K562 (cell line): ENCODE results near the gene THOC1. TPM values are rescaled to one million over a fixed set of nuclear protein-coding genes. Genes with fewer than 3 reads are reported as not detected.

Experiments used
- ATAC-seq: fragments of 200-7000 bp; cut with Tn5 transposase; 3 replicates; pipeline ENCODE4 v1.9.1; 2020; ENCODE audit warnings: moderate library complexity
- BruUV-seq: library from RNA; stranded (reverse); fragments of 400-500 nt; replicated peaks from 2 replicates; lab custom pipeline; 2021; lab: Mats Ljungman, UMichigan
- CTCF ChIA-PET: fragments of 300-600 bp; formaldehyde crosslinking; extraction: SDS; loops from one replicate; lab custom pipeline; 2021; ENCODE audit warnings: low intra/inter-chr PET ratio; lab: Yijun Ruan, JAX
- POLR2A ChIA-PET: fragments of 300-600, 350-650 bp; sonication (Branson Sonifier 250); formaldehyde crosslinking; extraction: SDS; loops from one replicate; lab custom pipeline; 2021; ENCODE audit warnings: antibody characterized with exemption, inconsistent platforms; lab: Yijun Ruan, JAX
- DNase-seq, 4 experiments: peaks; one replicate each; pipeline versions ENCODE4 v3.0.0 to v3.0.0-alpha.2; 2011 to 2018; ENCODE audit warnings: low spot score in 3 of 4, mixed read lengths in 3 of 4; ENCODE audit errors: extremely low read depth in 1 of 4
- FAIRE-seq: peaks from 2 replicates; lab custom pipeline; 2011; peaks lifted over from hg19 to GRCh38; lab: Jason Lieb, UNC
- H2AFZ ChIP-seq: 2 replicates; pipeline ENCODE4 v1.6.0; 2011; ENCODE audit warnings: low read depth, low read length, control low read depth, inconsistent platforms
- H3K27ac ChIP-seq: fragments of 200-600 bp; 3 replicates; pipeline ENCODE4 v1.8.0; 2011; ENCODE audit warnings: low read depth, mild to moderate bottlenecking, control low read depth, inconsistent platforms, low read length, moderate library complexity, mixed read lengths; ENCODE audit errors: extremely low read depth
- H3K27me3 ChIP-seq, 2 experiments: fragments of 300-600 bp in 1 of 2; 2 replicates in 1 of 2; 3 replicates in 1 of 2; pipeline versions ENCODE4 v1.6.0 to v1.8.0; 2011; ENCODE audit warnings: inconsistent platforms in 2 of 2, low read length in 2 of 2, mild to moderate bottlenecking in 1 of 2, mixed read lengths in 1 of 2, moderate library complexity in 1 of 2; ENCODE audit not compliant: control insufficient read depth in 2 of 2, insufficient read depth in 2 of 2
- H3K36me3 ChIP-seq: fragments of 300-600 bp; 3 replicates; pipeline ENCODE4 v1.8.0; 2011; ENCODE audit warnings: mild to moderate bottlenecking, low read length, inconsistent platforms; ENCODE audit not compliant: control insufficient read depth, insufficient read depth
- H3K4me1 ChIP-seq, 2 experiments: fragments of 200-600 bp in 1 of 2; replicated peaks in 1 of 2; 2 replicates in 1 of 2; 3 replicates in 1 of 2; pipeline versions ENCODE4 v1.5.1 to v1.8.0; 2011; ENCODE audit warnings: inconsistent platforms in 2 of 2, low read length in 2 of 2, mild to moderate bottlenecking in 1 of 2, mixed read lengths in 1 of 2, moderate library complexity in 1 of 2; ENCODE audit not compliant: control insufficient read depth in 2 of 2, insufficient read depth in 2 of 2
- H3K4me2 ChIP-seq: 2 replicates; pipeline ENCODE4 v1.6.1; 2011; ENCODE audit warnings: low read length, control low read depth, inconsistent platforms, mixed read lengths; ENCODE audit not compliant: insufficient read depth
- H3K4me3 ChIP-seq: fragments of 200-600 bp; sonication (generic), shearing (Covaris generic); 2 replicates; pipeline ENCODE4 v1.5.1; 2016; ENCODE audit warnings: control low read depth, inconsistent platforms
- H3K79me2 ChIP-seq: fragments of 200-600 bp; 3 replicates; pipeline ENCODE4 v1.8.0; 2011; ENCODE audit warnings: low read length, inconsistent platforms; ENCODE audit not compliant: control insufficient read depth, insufficient read depth
- H3K9ac ChIP-seq, 2 experiments: 2 replicates each; pipeline versions ENCODE4 v1.6.0 to v1.6.1; 2011; ENCODE audit warnings: low read depth in 2 of 2, low read length in 2 of 2, control low read depth in 1 of 2, inconsistent platforms in 1 of 2, mild to moderate bottlenecking in 1 of 2, mixed read lengths in 1 of 2; ENCODE audit not compliant: insufficient read depth in 1 of 2
- H3K9me1 ChIP-seq: one replicate; pipeline ENCODE4 v1.6.0; 2011; ENCODE audit warnings: inconsistent platforms, mild to moderate bottlenecking, low read length, moderate library complexity; ENCODE audit not compliant: control insufficient read depth, insufficient read depth
- H3K9me3 ChIP-seq: replicated peaks from 2 replicates; pipeline ENCODE4 v1.5.1; 2011; ENCODE audit warnings: low read depth, low read length, inconsistent platforms; ENCODE audit not compliant: control insufficient read depth, insufficient read depth
- H4K20me1 ChIP-seq: replicated peaks from 2 replicates; pipeline ENCODE4 v1.6.1; 2011; ENCODE audit warnings: low read length, inconsistent platforms, mixed read lengths; ENCODE audit not compliant: control insufficient read depth, insufficient read depth
- CEBPG ChIP-seq, 3 experiments: fragments of 200-800 bp in 1 of 3; sonication (Bioruptor generic) in 1 of 3; sonication (generic) in 1 of 3; formaldehyde crosslinking in 1 of 3; IDR thresholded peaks in 2 of 3; conservative IDR thresholded peaks in 1 of 3; 2 replicates each; pipeline versions ENCODE4 v1.6.1 to v1.8.0; 2016 to 2022; ENCODE audit warnings: missing compliant biosample characterization in 2 of 3, missing genetic modification characterization in 2 of 3, mild to moderate bottlenecking in 1 of 3, missing genetic modification reagents in 1 of 3
- CTCF ChIP-seq, 3 experiments: IDR thresholded peaks in 2 of 3; conservative IDR thresholded peaks in 1 of 3; 2 replicates each; pipeline ENCODE4 v1.5.1; 2011 to 2012; ENCODE audit warnings: low read length in 3 of 3, mild to moderate bottlenecking in 3 of 3, control low read depth in 2 of 3, improper control_type of control experiment in 1 of 3, inconsistent platforms in 1 of 3, low read depth in 1 of 3, mixed read lengths in 1 of 3, moderate library complexity in 1 of 3; ENCODE audit not compliant: insufficient read depth in 2 of 3
- NR1H2 ChIP-seq: sonication (generic); formaldehyde crosslinking; IDR thresholded peaks from 2 replicates; pipeline ENCODE4 v1.4.0; 2020; ENCODE audit warnings: mild to moderate bottlenecking, missing genetic modification reagents
- REST ChIP-seq, 2 experiments: fragments of 450-650 bp; formaldehyde crosslinking in 1 of 2; IDR thresholded peaks; 2 replicates each; pipeline versions ENCODE4 v1.4.0 to v1.6.1; 2014 to 2020; ENCODE audit warnings: mild to moderate bottlenecking in 2 of 2, borderline replicate concordance in 1 of 2, low read depth in 1 of 2
- ZBTB33 ChIP-seq: sonication (generic); formaldehyde crosslinking; IDR thresholded peaks from 2 replicates; pipeline ENCODE4 v1.8.1; 2023; ENCODE audit warnings: mild to moderate bottlenecking, missing genetic modification reagents
- WGBS: fragments of 100-300 bp; shearing (Covaris generic); methylation state at CpG from one replicate; pipeline ENCODE4 v1.1.6; 2016; ENCODE audit warnings: low coverage, mixed read lengths; ENCODE audit not compliant: insufficient coverage; ENCODE audit errors: missing lambda C conversion rate; 5-methylcytosine and 5-hydroxymethylcytosine counted together
- in situ Hi-C: fragments of 300-500 bp; cut with MboI; formaldehyde crosslinking; loops from 4 replicates; pipeline ENCODE4 v1.15.0; 2018; ENCODE audit warnings: inconsistent platforms, mixed read lengths
- intact Hi-C: fragments of 100-400 bp; cut with micrococcal nuclease; formaldehyde crosslinking; loops from 2 replicates; pipeline ENCODE4 v1.14.2; 2022
- polyA plus RNA-seq, 8 experiments: library from polyadenylated mRNA; depleted of rRNA in 4 of 8; stranded (reverse) in 5 of 8; unstranded in 3 of 8; fragments of >200 nt; fragmentation: Nextera tagmentation in 2 of 8; fragmentation: Illumina TruSeq in 1 of 8; extraction: Ambion mirVana in 2 of 8; extraction: Trizol in 1 of 8; gene quantifications; 2 replicates each; pipeline versions ENCODE4 v1.2.1 to v1.2.3, GENCODE V29; 2011 to 2014; ENCODE audit warnings: inconsistent platforms in 1 of 8, missing spikeins in 1 of 8
- total RNA-seq, 7 experiments: library from RNA; depleted of rRNA in 6 of 7; stranded (reverse); fragments of >200 nt in 6 of 7; fragmentation: Illumina TruSeq in 2 of 7; extraction: Trizol in 2 of 7; gene quantifications; 2 replicates each; pipeline versions ENCODE4 v1.2.1 to v1.2.3, GENCODE V29; 2011 to 2021; ENCODE audit warnings: low replicate concordance in 1 of 7

Gene THOC1
- total and polyA plus RNA-seq, 9 of the 15 experiments (the other 6 are each of a cell fraction or from before 2014, with no cell fraction given), result 71.1 to 143 (median 107) TPM

- TF ChIP-seq ZBTB33 (CRISPR knock-in tag), result no peak
- TF ChIP-seq, all 486 proteins: peak for 0
These were observed 26.7 kb upstream of the THOC1 start (continued) for GRCh38 chr18:294566-294965.

- WGBS, result 5% methylated on average over 4 of the region's 4 CpGs
- no peak for DNase-seq
- TF ChIP-seq NR1H2 (CRISPR knock-in tag) (no peak), REST (IDR thresholded peaks at IDR 0.05; ENCODE audit: borderline replicate concordance) (peak; percentile 36; the same call in 1 of the 2 replicates), REST (CRISPR knock-in tag; IDR thresholded peaks at IDR 0.05; ENCODE audit: low read depth) (no peak), CEBPG (CRISPR knock-in tag; IDR thresholded peaks at IDR 0.05) (no peak), CEBPG (tag; conservative IDR thresholded peaks at IDR 0.05 in 1 of 2, IDR thresholded peaks at IDR 0.05 in 1 of 2) (0 out of 4 replicates have a peak, but pooled peaks of 1 of the 2 experiments have one; percentile 20), CTCF (IDR thresholded peaks at IDR 0.05 in 2 of 3, conservative IDR thresholded peaks at IDR 0.05 in 1 of 3; ENCODE audit: insufficient read depth in 2 of 3, low read depth in 1 of 3, low read length in 3 of 3) (peak in 1 of 3 experiments; percentile 19; a peak in 1 of 6 replicates)
These were observed 25.7 kb upstream of the THOC1 start for GRCh38 chr18:293536-293935.

More at GRCh38 chr18:293536-293935, 25.7 kb upstream of the THOC1 start:
- H3K9ac ChIP-seq, result no peak overlapping the region
- no peak overlapping the region for H3K27ac ChIP-seq
- BruUV-seq, result no TSS peak
- no peaks in the 10 kb centered on the region for H3K79me2 ChIP-seq
- no peaks in the 10 kb centered on the region for H3K9me1 ChIP-seq
- no peaks in the 10 kb centered on the region for H3K36me3 ChIP-seq
- H3K4me3 ChIP-seq, result no peak overlapping the region
- ATAC-seq (no peak), FAIRE-seq (no peak)
- intact Hi-C loops (loop anchor here (5.0 kb wide), 1 partner anchor 174 kb away; no protein-coding TSS in a partner anchor), in situ Hi-C loops (no loop called here)
- no peaks in the 10 kb centered on the region for H4K20me1 ChIP-seq
- H3K4me1 ChIP-seq, result peaks cover 0 to 6% of the 10 kb centered on the region in 2 experiments; a peak in 3 of 5 replicates
- H2AFZ ChIP-seq, result no peak overlapping the region
- peaks cover 12 to 24% of the 10 kb centered on the region in 2 experiments; a peak in 4 of 5 replicates for H3K27me3 ChIP-seq
- POLR2A ChIA-PET, result interaction anchor here (0.9 to 1.5 kb wide), 3 partner anchors 11 to 22 kb away, joined by 3 to 4 read pairs (median 3); no protein-coding TSS in a partner anchor
- H3K9me3 ChIP-seq, result no peaks in the 10 kb centered on the region
- no peak overlapping the region for H3K4me2 ChIP-seq
- CTCF ChIA-PET, result interaction anchor here (0.6 kb wide), 1 partner anchor 693 kb away, joined by 3 read pairs; no protein-coding TSS in a partner anchor
